TTC549 (cell line): Measurements from ENCODE around the gene DNASE1L3.
"Not testable (repeated sequence)": the region's sequence is repeated elsewhere in the genome, so short reads cannot be mapped to it uniquely, and the experiment has no call there.

ENCODE experiments used
- FAIRE-seq: peaks from 2 replicates; lab custom pipeline; 2012; peaks lifted over from hg19 to GRCh38; lab: Jason Lieb, UNC

DNASE1L3 gene

DNA sequence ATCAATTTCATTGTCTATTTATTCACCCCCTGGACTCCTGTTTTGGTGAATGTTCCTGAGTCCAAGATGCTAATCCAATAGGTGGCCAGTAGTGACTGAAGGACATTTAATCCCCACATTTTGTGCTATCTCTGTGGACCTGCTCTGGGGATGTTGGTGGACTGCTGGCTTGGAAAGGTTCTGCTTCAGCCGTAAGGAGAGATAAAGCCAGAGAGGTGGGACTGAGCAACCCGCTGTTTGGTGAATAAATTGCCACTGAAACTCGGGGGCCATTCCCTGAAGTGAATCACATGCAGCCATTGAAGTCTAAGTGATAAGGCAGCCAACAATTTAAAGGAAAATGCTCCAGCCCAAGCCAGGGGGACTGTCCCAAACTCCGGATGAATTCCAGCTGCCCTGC is 25.2 kb upstream of the DNASE1L3 start:
- no peak for FAIRE-seq

DNA sequence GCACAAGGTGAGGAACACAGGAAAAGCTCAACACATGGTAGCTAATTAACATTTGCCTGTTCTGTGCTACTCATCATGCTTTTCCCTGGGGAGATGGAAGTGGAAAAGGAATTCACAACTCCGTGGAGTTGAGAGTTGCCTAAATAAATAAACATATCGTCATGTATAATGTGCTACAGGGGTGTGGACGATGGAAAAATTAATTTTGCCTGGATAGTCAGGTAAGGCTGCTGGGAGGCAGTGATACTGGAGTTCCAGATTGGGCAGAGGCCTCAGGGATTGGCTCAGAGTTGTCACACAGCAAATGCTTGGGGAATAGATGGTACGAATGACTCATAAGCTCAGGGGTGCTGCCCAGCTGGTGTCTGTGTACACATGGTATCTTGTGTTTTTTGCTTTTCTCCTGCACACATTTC is 23.8 kb upstream of the DNASE1L3 start:
- FAIRE-seq: no peak

DNA sequence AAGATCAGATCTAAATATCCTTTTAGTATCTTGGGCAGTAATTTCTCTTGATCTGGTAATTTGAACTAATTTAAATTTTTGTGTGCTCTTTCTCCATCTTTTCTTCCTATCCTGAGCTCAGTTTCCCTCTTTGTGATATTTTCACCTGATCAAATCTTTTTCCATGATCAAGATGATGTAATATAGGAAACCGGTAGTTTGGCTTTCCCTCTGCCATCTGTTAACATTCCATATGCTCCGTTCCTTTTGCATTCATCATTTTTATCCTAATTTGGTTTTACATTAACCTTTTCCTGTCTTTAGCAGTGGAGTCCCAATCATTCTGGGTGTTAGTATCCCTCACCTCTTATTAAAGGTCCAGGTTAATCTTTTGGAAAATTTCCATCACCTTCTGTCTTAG is 20.9 kb upstream of the DNASE1L3 start:
- no peak for FAIRE-seq

DNA sequence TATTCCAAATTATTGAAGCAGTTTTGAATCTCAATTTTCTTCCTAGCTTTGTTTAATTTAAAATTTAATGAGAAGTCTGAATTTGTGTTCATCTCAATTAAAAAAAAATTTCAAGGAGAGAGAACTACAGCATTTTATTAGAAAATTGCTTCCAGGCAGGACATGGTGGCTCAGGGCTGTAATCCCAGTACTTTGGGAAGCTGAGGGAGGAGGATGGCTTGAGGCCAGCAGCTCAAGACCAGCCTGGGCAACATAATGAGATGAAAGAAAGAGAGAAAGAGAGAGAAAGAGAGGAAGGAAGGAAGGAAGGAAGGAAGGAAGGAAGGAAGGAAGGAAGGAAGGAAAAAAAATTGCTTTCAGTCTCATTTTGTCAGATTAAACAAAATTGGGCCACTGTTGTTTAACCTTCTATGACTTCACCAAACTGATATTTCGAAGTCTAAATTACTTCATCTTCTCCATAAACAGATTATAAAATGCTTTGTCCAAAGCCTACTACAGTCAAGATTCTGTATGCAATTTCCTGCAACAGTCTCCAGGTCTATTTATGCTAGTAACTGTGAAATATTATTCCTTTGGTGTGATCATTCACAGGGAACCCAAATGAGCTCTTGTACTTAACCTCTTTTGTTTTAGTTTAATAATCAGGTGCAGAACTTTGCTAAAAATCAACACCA is 20.2 kb upstream of the DNASE1L3 start:
- FAIRE-seq: no peak

DNA sequence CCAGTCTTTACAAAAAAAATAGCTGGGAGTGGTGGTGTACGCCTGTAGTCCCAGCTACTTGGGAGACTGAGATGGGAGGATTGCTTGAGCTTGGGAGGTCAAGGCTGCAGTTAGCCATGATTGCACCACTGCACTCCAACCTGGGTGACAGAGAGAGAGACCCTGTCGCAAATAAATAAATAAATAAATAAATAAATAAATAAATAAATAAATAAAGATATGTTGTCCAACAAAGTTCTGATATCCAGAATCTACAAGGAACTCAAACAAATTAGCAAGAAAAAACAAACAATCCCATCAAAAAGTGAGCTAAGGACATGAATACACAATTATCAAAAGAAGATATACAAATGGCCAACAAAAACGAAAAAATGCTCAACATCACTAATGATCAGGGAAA is 17.2 kb upstream of the DNASE1L3 start:
- not testable (repeated sequence) for FAIRE-seq

DNA sequence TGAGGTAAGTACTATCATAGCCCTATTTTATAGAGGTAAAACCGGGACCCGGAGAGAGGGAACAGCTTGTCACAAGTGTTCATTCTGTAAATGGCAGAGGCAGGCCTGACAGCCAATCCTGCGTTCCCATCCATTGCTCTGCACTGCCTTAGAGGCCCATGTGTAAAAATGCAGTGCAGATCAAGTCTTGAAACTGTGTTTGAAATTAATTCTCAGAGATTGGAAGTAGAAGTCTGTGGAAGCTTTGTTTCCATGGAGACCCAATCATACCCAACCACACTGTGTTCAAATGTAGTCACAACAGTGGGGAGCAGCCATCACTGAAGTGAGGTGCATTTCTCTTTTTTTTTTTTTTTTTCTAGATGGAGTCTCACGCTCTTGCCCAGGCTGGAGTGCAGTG is 13.1 kb upstream of the DNASE1L3 start:
- FAIRE-seq: no peak

DNA sequence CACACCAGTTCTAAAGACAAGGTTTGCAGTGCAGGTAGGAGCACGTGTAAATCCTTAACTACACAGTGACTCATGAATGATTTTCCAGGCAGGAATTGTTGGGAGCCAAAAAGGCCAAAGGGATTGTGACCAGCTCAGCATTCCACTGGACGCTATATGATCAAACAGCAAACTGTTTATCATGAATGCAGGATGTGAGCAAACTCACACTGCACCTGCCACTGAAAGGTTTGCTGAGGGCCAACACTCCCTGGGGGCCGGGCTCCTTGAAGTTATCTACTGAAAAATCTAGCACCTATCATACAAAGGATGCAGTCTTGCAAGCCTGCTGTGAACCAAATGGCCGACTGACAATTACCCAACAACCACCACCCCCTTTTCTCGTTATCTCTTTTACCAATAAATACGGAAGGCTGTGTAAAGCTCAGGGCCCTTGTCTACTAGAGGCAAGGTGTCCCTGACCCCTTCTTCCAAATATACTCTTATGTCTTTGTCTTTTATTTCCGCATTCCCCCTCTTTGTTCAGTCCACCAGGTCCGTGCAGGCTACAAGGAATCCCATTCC is 11.5 kb upstream of the DNASE1L3 start:
- FAIRE-seq: no peak

DNA sequence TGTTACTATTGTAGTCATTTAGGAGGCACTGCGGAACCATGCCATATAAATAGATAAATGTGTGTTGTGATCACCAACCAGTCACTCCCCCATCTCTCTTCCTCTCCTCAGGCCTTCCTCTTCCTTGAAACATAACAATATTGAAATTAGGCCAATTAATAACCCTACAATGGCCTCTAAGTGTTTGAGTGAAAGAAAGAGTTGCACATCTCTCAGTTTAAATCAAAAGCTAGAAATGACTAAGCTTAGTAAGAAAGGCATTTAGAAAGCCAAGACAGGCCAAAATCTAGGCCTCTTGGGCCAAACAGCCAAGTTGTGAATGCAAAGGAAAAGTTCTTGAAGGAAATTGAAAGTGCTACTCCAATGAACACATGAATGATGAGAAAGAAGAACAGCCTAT is 8.1 kb upstream of the DNASE1L3 start:
- no peak for FAIRE-seq

DNA sequence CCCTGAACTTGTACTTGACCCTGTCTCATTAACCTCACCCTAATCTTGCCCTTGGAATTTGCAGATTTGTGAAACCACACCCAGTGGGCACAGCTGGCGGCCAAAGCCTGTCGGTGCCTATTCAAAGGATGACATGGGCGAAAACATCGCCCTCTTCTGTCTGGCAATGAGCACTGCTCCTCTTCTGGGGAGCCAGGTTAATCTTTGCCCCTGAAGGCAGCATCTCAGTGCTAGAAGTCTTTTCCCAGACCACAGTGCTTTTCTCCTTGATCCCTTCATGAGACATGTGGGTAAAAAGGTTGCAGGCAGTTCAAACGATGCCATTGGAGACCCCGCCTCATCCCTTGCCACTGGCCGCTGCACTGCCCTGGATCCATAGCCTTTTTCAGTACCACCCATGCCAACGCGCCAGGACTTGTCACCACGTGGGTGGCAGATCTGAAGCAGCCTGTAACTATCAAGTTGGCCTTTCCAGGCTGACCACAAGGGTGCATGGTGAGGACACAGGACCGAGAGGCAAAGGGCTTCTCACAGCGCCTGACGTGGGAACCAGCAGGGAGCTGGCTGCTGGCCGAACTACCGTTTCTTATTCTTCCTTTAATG is 6.5 kb upstream of the DNASE1L3 start:
- FAIRE-seq: no peak

DNA sequence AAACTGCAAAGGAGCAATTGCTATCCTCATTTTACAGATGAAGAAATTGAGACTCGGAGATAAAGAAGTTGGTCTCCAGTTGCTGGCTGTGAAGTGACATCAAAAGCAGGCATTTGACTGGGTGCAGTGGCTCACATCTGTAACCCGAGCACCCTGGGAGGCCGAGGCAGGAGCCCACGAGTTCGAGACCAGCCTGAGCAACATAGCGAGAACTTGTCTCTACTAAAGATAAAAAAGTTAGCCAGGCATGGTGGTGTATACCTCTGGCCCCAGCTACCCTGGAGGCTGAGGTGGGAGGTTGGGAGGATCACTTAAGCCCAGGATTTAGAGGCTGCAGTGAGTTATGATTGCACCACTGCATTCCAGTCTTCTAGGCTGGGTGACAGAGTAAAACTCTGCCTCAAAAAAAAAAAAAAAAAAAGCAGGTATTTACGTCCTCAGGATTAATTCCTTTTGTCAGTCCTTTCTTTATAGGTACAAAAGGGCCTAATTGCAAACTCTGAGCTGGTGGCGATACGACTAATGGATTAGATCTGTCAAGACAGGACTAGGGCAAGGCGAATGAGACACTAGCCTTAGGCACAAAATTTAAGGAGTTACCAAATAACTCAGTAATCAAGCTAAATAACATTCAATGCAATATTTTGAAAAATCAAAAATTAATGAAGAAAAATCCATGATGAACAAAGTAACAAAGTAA is 5.9 kb upstream of the DNASE1L3 start:
- FAIRE-seq: no peak

DNA sequence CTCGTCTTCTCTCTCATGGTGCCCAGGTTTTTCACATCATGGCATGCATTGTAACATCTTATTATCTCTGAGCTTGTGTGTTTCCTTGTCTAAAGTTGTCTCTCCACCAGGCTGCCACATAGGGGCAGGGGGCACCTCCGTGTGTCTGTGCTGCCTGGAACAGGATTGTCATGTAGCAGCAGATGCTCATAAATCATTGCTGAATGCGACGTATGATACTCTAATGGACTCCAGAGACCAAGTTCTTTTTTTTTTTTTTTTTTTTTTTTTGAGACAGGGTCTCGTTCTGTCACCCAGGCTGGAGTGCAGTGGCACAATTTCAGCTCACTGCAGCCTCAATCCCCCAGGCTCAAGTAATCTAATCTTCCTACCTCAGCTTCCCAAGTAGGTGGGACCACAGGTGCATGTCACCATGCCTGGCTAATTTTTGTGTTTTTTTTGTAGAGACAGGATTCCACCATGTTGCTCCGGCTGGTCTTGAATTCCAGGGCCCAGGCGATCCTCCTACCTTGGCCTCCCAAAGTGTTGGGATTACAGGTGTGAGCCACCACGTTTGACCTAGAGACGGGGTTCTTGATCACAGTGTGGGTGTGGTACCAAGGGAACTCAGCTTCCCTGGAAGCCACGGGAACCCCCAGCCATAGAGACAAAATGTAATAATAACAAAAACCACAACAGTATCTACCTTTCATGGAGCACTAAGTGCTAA is 4.7 kb upstream of the DNASE1L3 start:
- no peak for FAIRE-seq

DNA sequence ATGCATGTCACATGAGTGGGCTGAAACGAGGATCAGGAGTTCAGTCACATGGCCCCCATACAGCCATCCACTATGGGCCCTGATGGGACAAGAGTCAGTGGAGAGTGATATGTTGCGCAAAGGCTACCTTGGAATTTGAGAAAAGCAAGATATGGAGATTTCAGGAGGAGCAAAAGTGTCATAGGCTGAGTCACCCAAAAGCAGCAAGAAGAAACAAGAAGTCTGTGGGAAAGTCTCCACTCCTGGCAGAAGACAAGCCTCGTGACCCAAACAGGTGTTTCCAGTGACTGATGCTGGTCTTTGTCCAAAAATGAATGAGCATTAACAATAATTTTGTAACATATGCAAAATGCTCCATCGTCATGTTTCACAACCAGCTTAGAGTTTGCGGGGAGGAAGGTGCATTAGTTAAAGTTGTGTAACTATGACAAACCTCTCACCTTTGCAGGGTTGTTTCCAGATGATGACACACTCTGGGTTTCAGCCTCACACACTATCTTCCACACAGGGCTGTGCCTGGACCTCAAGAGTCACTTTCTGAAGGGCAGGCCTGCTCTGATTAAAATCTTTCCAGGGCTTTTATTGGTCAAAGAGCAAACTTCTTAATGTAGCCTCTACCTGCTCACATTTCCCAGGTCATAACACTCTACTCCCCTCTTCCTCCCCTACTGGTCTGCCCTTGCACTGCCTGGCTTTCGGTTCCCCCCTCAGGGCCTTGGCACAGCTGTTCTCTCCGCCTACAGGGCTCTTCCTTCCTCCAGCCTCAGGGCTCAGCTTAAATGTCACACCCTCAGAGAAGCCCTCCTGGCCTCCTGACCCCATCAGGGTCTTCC is 3.9 kb upstream of the DNASE1L3 start:
- FAIRE-seq: no peak

DNA sequence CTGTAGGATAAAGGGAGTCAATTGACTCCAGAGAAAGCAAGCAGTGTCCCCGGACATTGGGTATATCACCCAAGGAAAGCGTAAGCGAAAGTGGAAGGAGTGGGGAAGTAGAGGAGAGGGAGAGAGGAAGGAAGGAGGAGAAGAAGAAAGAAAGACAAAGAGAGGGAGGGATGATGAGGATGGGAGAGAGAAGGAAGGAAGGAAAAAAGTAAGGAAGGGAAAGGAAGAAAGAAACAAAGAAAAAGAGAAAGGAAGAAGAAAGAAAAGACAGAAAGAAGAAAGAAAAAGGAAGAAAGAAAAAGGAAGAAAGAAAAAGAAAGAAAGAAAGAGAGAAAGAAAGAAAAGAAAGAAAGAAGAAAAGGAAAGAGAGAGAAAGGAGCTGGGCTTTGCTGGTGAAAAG is 839 bp downstream of the DNASE1L3 start:
- no peak for FAIRE-seq

DNA sequence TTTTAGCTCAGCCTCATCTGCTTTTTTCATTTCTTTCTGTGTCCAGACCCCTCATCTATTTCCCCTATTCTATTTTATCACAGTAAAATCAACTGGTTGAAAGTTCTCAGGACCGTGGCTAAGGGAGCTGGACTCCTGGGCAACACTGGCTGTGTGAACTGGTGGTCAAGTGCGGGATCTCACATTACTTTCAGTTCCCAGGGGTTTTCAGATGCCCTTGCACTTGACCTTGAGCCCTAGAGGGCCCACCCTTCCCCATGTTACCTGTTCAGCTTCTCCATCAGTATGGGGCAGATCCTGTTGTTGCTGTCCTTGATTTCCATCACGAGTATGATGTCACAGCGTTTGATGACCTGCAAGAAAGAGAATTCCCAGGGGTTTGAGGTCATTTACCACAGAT is 2.8 kb downstream of the DNASE1L3 start:
- FAIRE-seq: no peak

DNA sequence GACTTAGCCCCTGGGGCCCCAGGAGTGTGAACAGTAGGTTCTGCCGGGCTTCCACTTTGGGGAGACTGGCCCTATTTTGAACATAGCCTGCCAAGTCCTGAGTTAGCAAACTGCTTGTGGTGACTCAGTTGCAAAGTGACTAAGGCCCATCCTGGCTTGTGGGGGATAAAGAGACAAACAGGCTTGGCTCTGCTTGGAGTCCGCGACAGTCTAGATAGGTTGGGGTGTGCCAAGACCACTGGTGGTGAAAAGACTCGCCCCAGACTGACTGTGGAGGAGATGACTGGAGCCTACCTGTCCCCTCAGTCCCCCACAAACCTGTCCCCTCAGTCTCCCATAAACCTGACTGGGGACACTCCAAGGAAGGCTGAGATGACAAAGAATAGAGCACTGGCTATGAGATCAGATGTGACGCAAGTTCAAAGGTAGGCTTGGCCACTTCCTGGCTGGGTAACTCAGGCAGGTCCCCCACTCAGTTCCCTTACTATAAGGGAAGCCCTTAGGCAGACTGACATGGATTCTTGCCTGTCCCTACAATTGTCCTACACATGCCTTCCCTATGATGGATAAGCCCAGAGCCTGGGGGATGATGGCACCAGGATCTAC is 4.3 kb downstream of the DNASE1L3 start:
- FAIRE-seq: no peak

DNA sequence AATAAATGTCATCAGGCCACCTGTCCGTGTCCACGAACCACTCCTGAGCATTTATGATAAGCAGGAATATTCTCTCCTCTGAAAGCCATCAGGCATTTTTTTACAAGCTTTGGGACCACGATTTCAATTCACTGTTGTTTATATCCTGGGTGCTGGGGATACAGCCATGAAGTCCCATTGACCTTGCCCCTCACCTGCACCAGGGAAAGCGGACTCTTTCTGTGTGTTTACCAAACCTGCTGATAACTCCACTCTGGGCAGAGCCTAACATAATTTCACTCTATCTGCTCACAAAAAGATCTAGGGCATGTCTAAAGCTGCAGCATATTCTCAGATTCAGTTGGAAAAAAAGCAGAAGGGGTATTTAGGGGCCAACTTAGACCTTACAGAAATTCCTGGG is 4.8 kb downstream of the DNASE1L3 start:
- no peak for FAIRE-seq

DNA sequence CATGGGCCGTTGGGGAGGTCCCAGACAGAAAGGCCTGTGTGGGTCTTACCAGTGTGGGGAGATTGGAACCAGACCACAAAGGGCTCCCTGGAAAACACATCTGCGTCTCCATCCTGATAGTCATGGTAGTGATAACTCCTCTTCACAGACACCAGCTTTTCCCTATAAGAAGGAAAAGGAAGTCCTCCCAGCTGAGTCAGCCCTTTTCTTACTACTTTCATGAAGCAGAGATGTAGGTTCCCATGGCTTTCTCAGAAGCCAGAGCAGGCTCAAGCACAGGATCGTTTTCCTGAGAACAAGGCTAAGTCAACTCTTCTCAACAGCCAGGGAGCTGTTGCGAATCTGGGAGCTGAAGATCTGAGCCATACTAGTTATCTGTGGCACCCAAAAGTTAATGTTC is 6.1 kb downstream of the DNASE1L3 start:
- no peak for FAIRE-seq

DNA sequence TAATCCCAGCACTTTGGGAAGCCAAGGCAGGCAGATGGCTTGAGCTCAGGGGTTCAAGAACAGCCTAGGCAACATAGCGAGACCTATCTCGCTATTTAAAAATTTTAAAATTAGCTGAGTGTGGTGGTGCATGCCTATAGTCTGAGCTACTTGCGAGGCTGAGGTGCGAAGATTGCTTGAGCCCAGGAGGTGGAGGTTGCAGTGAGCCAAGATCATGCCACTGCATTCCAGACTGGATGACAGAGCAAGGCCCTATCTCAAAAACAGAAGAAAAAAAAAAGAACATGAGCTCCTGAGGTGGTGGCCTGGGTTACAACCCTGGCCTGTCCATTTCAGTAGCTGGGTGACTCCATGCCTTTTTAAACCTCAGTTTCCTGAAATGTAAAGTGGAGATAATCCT is 7.2 kb downstream of the DNASE1L3 start:
- no peak for FAIRE-seq

DNA sequence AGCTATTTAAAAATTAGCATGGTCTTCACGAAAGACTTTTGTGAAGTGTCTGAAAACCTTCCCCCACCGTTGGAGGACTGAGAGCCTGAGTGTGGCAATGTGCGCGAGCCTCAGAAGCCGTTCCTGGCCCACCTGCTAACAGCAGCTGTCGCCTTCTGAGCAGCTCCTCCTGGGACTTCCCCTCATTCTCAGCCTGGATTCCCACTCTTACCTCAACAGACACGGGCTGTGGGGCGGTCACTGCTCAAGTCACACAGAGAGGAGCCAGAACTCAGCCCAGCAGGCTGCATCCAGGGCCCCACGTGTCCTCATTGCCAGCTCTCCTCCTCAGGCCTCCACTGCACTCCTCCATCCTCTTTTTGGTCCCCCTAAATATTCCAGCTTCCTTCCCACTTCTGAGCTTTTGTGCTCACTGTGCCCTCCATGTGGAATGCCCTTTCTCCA is 7.8 kb downstream of the DNASE1L3 start:
- no peak for FAIRE-seq

DNA sequence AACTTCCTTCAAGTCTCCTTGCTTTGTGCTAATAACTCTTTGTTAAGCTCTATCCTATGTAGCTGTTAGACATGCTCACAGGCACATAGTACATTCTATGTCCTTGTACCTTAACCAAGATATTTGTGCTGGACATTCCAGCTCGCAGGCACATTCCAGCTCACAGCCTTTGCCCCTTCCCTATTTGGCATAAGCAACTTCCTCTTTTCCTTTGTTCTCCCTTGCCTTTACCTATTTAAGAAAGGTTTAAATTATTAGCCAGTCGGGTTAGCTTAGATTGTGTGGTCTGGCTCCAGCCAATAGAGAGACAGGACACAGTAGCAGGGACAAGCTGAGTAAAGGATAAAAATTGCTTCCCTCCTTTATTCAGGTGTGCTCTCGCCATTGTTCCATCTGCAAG is 9.3 kb downstream of the DNASE1L3 start:
- not testable (repeated sequence) for FAIRE-seq

DNA sequence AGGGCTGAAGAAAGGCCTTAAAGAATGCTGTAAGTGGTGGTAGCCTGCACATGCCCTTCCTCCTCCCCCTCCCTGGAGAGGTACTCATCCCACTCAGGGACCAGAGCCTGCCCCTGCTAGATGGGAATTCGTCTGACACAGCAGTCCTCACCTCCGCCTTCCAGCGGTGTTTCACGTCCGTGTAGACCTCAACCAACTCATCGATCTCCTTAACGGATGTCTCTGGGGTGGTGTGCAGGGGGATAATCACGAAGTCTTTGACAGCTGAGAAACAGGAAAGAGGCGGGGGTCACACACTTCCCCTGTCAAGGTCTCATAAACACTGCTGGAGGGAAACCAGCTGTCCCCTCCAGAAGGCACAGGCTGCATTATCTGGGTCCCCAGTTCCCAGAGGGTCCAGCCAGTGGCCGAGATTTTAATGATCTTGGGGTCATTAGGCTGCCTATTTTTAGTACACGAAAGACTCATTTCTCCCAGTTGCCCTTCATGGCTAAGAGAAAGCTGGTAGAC is 9.9 kb downstream of the DNASE1L3 start:
- FAIRE-seq: no peak
